GM19452 (cell line): ENCODE data around the gene FREM1.

ENCODE experiments used
- ATAC-seq: cut with Tn5 transposase; IDR thresholded peaks from one replicate; pipeline ENCODE4 v1.9.1; 2021; ENCODE audit not compliant: unreplicated experiment

Gene FREM1

DNA sequence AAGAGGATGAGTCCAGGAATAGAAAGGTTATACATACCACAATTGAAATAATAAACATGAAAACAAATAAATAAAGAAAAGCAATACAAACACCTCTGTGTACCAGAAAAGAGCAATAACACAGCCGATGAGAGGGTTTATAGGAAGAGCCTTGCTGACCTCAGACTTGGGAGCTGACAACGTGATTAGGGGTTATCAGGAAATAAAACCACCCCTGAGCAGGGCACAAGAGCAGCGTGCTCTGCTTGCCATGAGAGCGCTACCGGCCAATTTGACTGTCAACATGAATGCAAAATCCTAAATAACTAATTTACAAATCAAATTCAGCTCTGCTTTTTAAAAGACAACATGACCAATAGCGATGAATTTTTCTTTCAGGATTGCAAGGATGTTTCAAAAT is 2.6 kb upstream of the FREM1 start:
- no peak for ATAC-seq

DNA sequence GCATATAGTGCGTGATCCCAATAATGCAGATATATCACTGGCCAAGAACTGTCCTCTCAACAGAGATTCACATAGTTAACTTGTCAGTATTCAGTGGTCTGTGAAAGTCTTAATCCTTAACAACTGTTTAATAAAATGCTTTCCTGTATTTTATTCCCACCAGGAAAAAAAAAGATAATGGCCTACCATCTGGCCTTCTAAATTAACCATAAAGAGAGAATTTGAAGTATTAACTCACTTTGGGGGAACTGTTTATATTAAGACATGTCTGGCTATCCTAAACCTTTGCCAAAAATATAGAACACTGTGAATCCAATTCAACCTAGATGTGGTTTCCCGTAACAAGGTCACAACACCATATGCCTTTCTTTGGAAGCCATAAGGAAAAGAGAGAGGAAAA is 818 bp upstream of the FREM1 start:
- no peak for ATAC-seq

DNA sequence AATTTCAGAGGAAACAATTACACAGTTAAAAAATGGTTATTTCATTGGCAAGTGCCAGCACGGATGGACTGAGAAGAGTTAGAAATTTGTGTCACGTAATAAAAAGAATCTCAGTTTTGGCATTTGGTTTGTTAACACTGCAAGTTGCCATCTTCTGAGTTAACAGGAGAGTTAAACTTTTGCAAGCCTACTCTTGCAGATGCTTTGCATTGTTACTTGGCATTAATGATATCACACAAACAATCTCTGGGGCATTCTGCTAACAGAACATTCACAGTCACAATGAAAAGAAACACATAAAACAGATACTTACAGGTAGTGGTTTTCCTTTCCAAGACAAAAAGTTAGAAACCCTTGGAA is 647 bp downstream of the FREM1 start:
- ATAC-seq = no peak

DNA sequence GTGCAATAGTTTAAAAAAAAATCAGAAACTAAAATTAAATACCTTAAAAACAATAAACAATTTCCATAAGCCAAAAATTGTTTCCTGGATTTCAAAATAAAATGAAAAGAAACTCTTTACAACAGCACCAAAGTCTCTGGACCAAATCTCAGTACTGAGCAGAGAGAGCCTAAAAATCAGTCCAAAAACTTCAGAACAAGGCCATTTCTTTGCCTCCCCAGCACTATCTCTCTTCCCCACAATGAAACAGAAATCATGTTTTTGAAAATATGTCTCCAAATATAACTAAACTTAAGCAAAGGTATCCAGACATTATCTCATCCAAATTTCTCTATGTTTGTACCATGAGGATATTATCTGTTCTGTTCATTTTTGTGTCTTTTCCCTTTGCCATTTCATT is 1.0 kb downstream of the FREM1 start:
- no peak for ATAC-seq

- no peak for ATAC-seq
Observed at GRCh38 chr9:14908295-14909180, 1.7 kb downstream of the FREM1 start.

DNA sequence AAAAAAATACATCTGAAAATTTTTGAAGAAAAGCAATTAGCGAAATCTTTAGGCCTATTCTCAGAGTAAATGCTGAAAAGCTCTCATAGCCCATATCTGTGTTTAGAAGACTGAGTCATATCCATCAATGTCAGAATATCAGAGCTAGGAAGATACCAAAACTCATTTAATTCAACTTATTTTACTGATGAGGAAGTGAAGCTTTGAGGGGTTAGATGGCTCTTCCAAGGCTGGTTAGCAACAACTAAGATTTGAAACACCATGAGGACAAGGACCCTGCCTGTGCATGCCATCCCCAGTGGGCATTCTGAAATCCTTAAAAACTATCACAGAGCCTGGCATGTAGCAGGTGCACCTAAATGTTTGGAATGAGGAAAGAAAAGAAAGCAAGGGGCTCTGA is 2.5 kb downstream of the FREM1 start:
- no peak for ATAC-seq

DNA sequence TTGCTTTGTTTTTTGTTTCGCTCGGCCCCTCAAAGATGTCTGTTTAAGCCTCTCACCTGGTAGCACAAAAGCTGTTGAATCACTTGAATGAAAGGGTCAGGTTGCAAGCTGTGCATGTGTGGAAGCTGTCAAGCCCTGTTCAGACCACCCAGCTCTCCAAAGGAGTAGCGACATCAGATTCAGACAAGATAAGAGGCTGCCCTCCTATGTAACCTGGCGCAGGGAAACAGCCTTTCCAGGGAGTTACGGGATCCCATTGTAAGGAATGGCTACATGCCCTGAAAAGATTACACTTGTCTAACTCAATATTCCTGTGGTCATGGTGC is 2.9 kb downstream of the FREM1 start:
- no peak for ATAC-seq

- no peak for ATAC-seq
Observed at GRCh38 chr9:14906644-14907359, 3.4 kb downstream of the FREM1 start.

DNA sequence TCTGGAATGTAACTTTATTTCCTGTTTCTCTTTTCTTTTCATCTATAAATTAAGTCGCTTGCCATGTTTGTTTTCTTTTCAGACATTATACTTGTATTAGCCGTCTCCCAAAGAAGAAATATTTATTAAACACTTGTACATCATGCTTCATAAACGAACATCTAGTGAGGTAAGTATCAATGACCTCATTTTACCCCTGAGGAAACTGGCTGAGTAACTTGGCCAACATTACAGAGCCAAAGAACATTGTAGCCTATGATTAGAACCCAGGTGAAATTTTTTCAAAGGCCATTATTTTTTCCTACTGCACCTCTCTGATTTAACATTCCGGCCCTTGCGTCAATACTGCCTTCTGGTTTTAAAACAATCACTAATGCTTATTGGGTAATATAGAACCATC is 4.2 kb downstream of the FREM1 start:
- no peak for ATAC-seq

GRCh38 chr9:14903040-14903439 is 7.2 kb downstream of the FREM1 start:
- ATAC-seq = no peak

DNA sequence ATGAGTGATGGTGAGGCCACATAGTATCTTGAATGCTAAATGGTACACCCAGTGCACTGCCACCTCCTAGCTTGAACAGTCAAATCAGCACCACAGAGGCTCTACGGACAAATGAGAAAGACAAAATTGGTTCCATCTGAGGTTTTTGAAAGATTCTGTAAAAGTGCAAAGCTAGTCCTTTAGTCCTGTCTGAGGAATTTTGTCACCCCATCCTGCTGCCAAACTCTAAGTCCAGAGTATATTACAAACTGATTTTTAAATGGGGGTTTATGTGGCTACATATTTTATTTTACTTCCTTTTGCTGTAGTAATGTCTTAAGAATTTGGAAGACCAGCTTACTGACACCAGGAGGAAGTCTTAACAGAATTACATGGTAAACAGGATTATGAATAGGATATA is 7.7 kb downstream of the FREM1 start:
- ATAC-seq = no peak

DNA sequence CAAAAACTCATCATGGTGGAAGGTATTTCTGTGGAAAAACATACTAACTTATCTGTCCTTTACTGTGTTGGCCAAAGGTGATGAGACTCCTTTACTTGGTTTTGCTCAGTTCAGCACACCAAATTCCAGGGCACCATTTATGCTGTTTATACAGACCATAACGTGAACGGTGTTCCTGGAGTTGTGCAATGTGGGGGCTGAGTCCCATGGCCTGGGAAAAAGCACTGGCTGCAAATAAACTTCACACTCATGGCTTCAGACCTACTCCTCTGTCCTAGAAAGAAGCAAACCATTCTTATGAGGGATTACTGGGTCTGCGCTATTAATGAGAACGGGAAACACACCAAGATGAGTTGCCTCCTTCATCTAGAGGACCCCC is 10.4 kb downstream of the FREM1 start:
- no peak for ATAC-seq

- no peak for ATAC-seq
Observed at GRCh38 chr9:14899042-14899814, 11.0 kb downstream of the FREM1 start.

GRCh38 chr9:14895806-14896205 is 14.4 kb downstream of the FREM1 start:
- no peak for ATAC-seq

- no peak for ATAC-seq
Observed at GRCh38 chr9:14893280-14893679, 16.9 kb downstream of the FREM1 start.

GRCh38 chr9:14891332-14891731 is 18.9 kb downstream of the FREM1 start:
- no peak for ATAC-seq

DNA sequence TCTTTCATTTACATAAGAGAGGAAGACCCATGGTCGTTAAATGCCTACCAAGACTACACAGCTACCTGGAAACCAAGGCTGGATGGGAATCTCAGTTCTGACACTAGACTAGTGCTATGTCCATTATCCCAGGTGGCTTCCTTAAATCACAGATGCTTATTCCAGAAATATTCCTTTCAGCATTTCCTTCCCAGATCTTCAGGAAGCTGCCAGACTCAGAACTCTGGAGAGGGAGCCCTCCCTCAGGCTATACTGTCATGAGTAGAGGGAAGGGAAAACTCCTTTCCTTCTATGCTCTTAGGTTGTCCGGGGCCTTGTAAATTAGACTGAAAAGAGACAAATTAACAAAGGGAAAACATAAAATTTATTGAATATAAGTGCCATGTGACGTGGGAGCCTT is 20.8 kb downstream of the FREM1 start:
- ATAC-seq = no peak

DNA sequence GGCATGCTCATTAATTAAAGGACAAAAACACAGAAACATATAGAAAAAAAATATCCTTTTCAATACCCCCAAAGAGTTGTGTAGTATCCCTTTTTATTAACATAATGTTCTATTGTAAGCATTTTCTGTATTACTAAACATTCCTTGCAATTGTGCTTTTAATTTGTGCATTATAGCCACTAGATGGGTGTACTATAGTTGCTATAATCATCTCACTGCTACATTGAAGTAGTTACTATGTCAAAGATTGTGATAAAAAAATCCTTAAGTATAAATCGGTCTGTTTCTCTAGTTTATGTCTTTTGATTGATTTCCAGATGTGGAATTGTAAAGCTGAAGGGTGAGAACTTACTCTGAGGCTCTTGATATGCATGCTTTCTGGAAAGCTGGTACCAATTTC is 21.4 kb downstream of the FREM1 start:
- no peak for ATAC-seq

- no peak for ATAC-seq
Observed at GRCh38 chr9:14888272-14888671, 22.0 kb downstream of the FREM1 start.

DNA sequence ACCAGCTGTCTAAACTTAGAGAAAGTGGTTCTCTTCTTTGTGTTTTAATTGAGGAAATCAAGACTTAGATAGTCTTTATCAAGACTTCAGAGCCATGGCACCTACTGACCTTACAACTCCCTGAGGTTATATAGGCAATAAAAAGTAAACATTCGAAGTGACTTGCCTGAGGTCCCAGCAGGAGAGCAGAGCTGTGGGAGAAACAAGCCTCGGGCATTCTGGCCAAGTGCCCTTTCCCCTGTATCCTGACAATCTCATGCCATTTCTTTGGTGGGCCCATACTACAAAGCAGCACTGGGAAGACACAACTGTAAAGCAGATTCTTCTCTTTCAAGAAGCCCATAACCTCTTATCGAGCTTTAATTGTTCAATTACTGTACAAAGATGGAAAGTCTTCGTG is 23.1 kb downstream of the FREM1 start:
- ATAC-seq = no peak

DNA sequence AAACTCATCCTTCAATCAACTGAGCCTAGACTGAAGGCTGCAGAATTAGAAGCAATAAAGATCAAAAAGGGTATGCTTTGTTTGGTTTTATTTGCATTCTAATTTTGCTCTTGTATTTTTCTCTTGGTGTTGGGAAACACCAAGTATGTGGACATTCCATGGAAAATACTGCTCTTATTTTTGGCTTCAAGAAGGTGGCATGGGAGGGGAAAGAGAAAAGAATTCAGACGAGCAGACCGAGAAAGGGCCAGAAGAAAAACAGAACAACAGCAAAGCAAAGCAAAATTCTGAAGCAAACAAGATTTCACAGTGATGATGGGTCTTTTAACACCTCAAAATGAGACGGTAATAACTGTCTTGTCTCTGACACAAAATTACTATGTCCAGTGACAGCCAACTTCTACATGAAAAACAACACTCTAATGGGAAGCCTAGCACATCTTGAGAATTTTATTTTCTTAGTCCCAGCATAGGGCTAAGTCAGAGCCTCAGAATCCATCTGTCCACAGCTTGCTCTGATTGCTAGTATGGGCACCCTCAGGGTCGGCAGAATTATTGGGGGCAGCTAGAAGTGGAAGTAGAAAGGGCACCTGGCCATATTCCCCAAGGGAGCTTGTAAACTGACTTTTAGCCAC is 26.8 kb downstream of the FREM1 start:
- no peak for ATAC-seq

DNA sequence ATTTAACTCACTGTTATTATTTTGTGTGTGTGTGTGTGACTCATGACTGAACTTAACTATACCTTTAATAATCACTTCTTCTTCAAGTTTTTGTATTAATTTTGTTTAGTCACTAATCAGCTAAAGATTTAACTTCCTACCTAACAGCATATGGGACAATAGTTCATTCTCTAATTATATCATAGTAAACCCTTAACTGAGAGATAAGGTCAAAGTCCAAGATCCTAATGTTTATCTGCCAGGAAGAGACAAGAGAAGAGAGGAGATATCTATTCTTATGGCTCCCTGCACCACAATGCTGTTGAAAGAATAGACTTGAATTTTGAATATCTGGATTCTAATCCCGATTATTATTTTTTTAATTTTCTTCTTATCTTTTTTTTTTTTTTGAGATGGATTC is 28.1 kb downstream of the FREM1 start:
- ATAC-seq = no peak
